Endometrium (tissue), 2 donors: Measurements from ENCODE around the gene S100P.
"Not testable (repeated sequence)": the region's sequence is repeated elsewhere in the genome, so short reads cannot be mapped to it uniquely, and the experiment has no call there.

Experiments
- FAIRE-seq: peaks from 2 replicates; lab custom pipeline; 2012; peaks lifted over from hg19 to GRCh38; lab: Jason Lieb, UNC
- donor health status: control.
- donor health status: control.

S100P gene

DNA sequence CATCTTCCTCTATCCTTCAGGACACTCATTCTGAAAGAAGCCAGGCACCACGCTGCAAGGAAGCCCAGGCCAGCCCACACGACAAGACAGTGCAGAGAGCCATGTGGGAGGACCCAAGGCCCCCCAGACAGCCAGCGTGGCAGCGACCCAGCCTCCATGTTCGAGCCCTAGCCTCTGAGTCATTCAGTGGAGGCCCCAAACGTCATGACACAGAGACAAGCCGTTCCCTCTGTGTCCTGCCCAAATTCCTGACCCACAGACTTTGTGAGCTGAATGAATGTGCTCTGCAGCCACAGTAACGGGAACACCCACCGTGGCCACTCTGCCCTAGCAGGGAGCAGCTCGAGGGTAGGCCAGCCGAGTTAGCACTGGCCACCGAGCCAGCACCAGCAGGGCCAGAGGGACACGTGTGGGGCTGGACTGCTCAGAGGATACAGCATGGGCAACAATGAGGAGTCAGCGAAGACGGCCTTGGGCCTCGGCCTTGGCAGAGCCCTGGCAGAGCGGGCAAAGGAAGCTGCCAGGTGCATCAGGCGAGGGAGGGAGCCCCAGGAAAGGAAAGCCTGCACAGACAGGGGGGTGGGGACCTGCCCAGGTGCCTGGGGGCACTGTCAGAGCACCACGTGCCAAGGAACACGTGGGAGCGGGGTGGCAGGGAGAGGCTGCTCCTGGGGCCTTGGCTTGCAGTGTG is 30.9 kb downstream of the S100P start:
- no peak for FAIRE-seq

GRCh38 chr4:6725427-6725961 is 31.8 kb downstream of the S100P start:
- not testable (repeated sequence) for FAIRE-seq

DNA sequence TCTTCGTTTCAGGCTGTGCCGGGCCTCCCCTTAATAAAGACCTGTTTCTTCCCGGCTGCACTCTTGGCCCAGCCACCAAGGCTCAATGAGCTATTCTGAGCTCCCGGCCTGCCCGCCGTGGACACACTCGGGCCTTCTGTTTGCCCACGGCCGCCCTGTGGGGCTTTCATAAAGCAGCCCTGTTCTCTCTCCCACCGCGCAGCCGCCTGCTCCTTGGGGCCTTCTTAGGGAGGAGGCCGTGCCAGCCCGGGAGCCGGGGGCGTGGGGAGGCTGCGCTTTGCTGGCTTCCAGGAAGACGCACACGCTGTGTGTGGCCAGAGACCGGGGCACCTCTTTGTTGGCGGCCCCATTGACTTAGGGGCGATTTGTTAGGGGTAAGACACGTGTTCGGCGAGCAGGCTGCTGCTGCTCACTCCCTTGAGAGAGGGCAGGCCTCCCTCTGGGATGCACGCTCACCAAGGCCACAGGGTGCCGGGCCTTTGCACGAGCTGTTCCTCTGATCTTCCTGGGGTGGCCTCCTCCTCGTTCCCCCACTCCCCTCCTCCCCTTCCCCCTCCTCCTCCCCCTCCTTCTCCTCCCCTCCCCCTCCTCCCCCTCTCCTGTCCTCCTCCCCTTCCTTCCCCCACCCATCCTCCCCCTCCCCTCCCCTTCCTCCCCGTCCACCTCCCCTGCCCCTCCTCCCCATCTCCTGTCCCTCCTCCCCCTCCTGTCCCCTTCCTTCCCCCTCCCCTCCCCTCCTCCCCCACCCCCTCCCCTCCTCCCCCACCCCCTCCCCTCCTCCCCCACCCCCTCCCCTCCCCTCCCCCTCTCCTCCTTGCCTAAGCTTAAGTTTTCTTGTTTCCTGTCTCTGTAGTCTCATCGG is 33.6 kb downstream of the S100P start:
- no peak for FAIRE-seq

GRCh38 chr4:6727943-6728250 is 34.2 kb downstream of the S100P start:
- no peak for FAIRE-seq

- no peak for FAIRE-seq
Measured at GRCh38 chr4:6728320-6729029, 34.8 kb downstream of the S100P start.

GRCh38 chr4:6730603-6731317 is 37.1 kb downstream of the S100P start:
- FAIRE-seq: no peak

DNA sequence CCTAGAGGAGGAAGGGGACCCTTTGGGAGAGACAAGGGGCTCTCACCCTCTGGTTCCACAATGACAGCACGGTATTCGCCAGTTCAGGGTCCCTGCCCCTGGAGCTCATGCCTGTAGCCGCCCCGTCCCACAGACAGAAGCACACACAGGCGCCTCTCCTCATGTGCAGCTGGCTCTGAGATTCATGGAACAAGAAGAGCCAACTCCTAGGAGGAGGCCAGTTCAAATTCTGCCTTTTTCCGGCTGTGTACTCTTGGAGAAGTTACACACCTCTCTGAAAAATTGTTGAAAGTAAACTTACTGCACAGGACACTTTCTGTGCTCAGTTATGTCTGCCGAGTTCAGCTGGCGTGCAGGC is 37.6 kb downstream of the S100P start:
- no peak for FAIRE-seq

GRCh38 chr4:6731780-6732179 is 38.1 kb downstream of the S100P start:
- FAIRE-seq: no peak

GRCh38 chr4:6732441-6733357 is 39.0 kb downstream of the S100P start:
- no peak for FAIRE-seq

DNA sequence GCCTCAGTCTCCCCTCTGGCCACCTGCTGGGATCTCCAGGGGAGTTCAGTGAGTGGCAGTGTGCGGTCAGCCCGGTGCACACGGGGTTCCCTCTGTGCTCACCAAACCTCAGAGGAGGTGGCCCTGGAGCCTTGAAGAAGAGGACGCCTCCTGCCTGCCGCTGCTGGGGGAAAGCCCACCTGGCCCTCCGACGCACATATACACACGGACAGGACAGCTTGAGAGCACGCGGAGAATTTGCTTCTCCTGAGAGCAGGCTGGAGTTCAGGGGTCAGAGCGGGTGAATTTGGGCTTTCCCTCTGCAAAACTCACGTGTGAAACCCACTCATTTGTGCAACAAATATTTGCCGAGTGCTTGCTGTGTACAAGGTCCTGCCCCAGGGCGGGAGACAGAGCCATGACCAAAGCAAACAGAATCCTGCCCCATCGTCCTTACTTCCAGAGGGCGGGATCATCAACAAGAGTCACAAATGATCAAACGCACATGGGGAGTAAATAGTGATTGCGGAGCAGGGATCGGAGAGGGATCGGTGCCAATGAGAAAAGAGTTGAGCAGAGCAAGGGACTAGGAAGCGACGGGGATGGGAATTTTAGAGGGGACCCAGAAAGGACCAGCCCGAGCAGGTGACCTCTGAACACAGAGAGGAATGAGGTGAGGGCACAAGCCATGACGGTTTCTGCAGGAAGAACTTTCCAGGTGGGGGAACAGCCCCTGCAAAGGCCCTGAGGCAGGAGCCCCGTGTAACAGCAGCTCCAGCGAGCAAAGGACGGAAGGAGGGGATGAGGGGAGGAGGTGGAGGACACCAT is 39.9 kb downstream of the S100P start:
- no peak for FAIRE-seq

DNA sequence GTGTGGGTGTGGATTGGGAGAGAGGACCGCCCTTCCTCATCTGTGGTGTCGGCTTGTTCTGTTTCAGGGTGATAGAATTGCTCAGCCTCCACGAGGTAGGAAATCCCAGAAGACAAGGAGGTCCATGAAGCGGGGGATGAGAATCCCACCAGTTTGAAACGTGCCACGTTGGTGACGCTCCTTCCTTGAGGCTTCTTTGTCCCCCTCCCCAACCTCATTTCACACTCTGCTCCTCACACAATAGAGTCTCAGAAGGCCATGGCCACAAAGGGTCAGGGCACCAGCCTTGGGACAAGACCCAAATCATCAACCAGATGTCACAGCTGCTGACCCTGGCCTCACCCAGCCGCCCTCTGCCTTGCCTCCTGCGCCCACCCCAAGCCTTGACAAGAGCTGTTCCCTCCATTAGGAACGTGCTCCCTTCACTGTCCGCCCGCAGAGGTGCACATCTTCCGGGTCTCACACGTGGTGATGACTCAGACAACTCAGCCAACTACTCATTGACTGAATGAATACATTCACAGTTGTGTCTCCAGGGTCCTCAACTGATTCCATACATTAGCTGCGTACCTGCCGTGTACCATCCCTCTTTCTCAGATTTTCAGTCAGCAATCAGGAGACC is 40.6 kb downstream of the S100P start:
- no peak for FAIRE-seq

DNA sequence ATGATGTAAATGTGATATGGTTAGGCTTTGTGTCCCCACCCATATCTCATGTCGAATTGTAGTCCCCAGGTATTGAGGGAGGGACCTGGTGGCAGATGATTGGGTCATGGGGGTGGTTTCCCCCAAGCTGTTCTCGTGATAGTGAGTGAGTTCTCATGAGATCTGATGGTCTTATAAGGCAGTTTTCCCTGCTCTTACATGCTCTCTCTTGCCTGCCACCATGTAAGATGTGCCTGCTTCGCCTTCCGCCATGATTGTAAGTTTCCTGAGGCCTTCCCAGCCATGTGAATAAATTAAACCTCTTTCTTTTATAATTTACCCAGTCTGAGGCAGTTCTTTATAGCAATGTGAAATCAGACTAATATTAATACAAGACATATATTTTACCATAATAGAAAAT is 46.2 kb downstream of the S100P start:
- FAIRE-seq: no peak

- no peak for FAIRE-seq
Measured at GRCh38 chr4:6740347-6740746, 46.7 kb downstream of the S100P start.

GRCh38 chr4:6742507-6742906 is 48.8 kb downstream of the S100P start:
- no peak for FAIRE-seq

DNA sequence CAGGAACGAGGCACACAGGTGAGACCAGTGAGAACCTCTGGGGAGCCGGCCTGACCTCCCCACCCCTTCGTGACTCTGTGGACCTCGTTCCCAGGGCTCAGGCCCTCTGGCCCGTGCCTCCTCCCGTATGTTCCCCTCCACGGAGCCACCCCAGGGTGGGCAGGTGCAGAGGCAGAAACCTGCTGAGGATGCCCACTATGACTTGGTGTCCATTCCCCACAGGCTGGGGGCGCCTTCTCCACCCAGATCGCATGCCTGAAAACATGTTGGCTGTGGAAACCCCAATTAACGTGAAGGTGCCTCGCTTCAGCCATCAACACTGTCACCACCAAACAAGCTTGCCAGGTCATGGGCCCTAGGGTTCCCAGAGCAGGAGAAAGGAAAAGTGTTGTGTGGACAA is 49.3 kb downstream of the S100P start:
- FAIRE-seq: no peak
